22Rv1 (cell line): ENCODE results near the gene CFAP46.

Experiments used
- H3K27ac ChIP-seq: fragments of 450-650 bp; 2 replicates; pipeline ENCODE4 v1.5.1; 2017
- ZFX ChIP-seq: fragments of 450-650 bp; IDR thresholded peaks from 2 replicates; pipeline ENCODE4 v1.6.1; 2017; ENCODE audit warnings: antibody characterized with exemption, borderline replicate concordance
- TF ChIP-seq, protein P1 (sequence below): fragments of 450-650 bp; IDR thresholded peaks from 2 replicates; pipeline ENCODE4 v1.5.1; 2017; ENCODE audit warnings: mild to moderate bottlenecking

CFAP46 gene

GRCh38 chr10:132942101-132943057 is at the start of gene CFAP46:
Gene CFAP46, minus strand, starts transcription at chr10:132942570. Its CDS starts 86 bp downstream, at chr10:132942484.
- H3K27ac ChIP-seq, result no peak within 1 kb of the TSS

GRCh38 chr10:132991706-132992432 is 49.5 kb upstream of the CFAP46 start:
- H3K27ac ChIP-seq, result no peak overlapping the region
- no peak for TF ChIP-seq ZFX
- TF ChIP-seq, protein P1, sequence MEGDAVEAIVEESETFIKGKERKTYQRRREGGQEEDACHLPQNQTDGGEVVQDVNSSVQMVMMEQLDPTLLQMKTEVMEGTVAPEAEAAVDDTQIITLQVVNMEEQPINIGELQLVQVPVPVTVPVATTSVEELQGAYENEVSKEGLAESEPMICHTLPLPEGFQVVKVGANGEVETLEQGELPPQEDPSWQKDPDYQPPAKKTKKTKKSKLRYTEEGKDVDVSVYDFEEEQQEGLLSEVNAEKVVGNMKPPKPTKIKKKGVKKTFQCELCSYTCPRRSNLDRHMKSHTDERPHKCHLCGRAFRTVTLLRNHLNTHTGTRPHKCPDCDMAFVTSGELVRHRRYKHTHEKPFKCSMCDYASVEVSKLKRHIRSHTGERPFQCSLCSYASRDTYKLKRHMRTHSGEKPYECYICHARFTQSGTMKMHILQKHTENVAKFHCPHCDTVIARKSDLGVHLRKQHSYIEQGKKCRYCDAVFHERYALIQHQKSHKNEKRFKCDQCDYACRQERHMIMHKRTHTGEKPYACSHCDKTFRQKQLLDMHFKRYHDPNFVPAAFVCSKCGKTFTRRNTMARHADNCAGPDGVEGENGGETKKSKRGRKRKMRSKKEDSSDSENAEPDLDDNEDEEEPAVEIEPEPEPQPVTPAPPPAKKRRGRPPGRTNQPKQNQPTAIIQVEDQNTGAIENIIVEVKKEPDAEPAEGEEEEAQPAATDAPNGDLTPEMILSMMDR, result no peak

More at GRCh38 chr10:132942101-132943057, at the start of gene CFAP46:
- no peak for TF ChIP-seq ZFX
- TF ChIP-seq, protein P1, result no peak

GRCh38 chr10:132990684-132991545 is 48.5 kb upstream of the CFAP46 start:
- TF ChIP-seq, protein P1, result no peak
- no peak for TF ChIP-seq ZFX

GRCh38 chr10:132989476-132990415 is 47.4 kb upstream of the CFAP46 start:
- TF ChIP-seq, protein P1, result no peak
- TF ChIP-seq ZFX, result no peak

More at GRCh38 chr10:132990684-132991545, 48.5 kb upstream of the CFAP46 start:
- no peak overlapping the region for H3K27ac ChIP-seq

GRCh38 chr10:132988988-132989387 is 46.6 kb upstream of the CFAP46 start:
- TF ChIP-seq ZFX, result no peak
- TF ChIP-seq, protein P1, result no peak
- no peak overlapping the region for H3K27ac ChIP-seq

More at GRCh38 chr10:132989476-132990415, 47.4 kb upstream of the CFAP46 start:
- H3K27ac ChIP-seq, result no peak overlapping the region
